Endothelial cell of umbilical vein (primary cell): ENCODE data around the gene SH2D6.

Experiments
- EZH2 ChIP-seq: IDR thresholded peaks from 2 replicates; pipeline ENCODE4 v1.6.1; 2012; ENCODE audit warnings: borderline replicate concordance, low read depth, mild to moderate bottlenecking, moderate library complexity, low read length, inconsistent platforms; ENCODE audit not compliant: severe bottlenecking
- GATA2 ChIP-seq: IDR thresholded peaks from 2 replicates; pipeline ENCODE4 v1.7.0; 2011; ENCODE audit warnings: low read depth, mild to moderate bottlenecking, moderate library complexity, mixed read lengths, low read length; ENCODE audit not compliant: insufficient read length, insufficient read depth
- JUN ChIP-seq: IDR thresholded peaks from 2 replicates; pipeline ENCODE4 v1.6.1; 2011; ENCODE audit warnings: borderline replicate concordance, low read depth; ENCODE audit not compliant: insufficient read length, insufficient read depth
- MYC ChIP-seq: IDR thresholded peaks from one replicate; pipeline ENCODE4 v1.6.1; 2011; ENCODE audit warnings: mild to moderate bottlenecking, low read depth, low read length
- POLR2A ChIP-seq: IDR thresholded peaks from 2 replicates; pipeline ENCODE4 v1.6.1; 2012; ENCODE audit warnings: low read depth, mild to moderate bottlenecking, control low read depth, low read length
- POLR2AphosphoS5 ChIP-seq: IDR thresholded peaks from 2 replicates; pipeline ENCODE4 v1.6.1; 2012; ENCODE audit warnings: low read depth, mild to moderate bottlenecking, control low read depth, low read length, moderate library complexity; ENCODE audit not compliant: insufficient read depth
- TF ChIP-seq, protein P1 (sequence below), 2 donors: IDR thresholded peaks; 1 replicate in 1 of 2; 2 replicates in 1 of 2; pipeline ENCODE4 v1.5.1; 2011; ENCODE audit warnings: low read length in 2 of 2, mild to moderate bottlenecking in 2 of 2, moderate library complexity in 2 of 2, control low read depth in 1 of 2, inconsistent platforms in 1 of 2, low read depth in 1 of 2; ENCODE audit not compliant: insufficient read depth in 1 of 2; ENCODE audit errors: extremely low read depth in 1 of 2
- TF ChIP-seq, protein P2 (sequence below): IDR thresholded peaks from 2 replicates; pipeline ENCODE4 v1.6.1; 2011; ENCODE audit not compliant: insufficient read depth, insufficient read length

DNA sequence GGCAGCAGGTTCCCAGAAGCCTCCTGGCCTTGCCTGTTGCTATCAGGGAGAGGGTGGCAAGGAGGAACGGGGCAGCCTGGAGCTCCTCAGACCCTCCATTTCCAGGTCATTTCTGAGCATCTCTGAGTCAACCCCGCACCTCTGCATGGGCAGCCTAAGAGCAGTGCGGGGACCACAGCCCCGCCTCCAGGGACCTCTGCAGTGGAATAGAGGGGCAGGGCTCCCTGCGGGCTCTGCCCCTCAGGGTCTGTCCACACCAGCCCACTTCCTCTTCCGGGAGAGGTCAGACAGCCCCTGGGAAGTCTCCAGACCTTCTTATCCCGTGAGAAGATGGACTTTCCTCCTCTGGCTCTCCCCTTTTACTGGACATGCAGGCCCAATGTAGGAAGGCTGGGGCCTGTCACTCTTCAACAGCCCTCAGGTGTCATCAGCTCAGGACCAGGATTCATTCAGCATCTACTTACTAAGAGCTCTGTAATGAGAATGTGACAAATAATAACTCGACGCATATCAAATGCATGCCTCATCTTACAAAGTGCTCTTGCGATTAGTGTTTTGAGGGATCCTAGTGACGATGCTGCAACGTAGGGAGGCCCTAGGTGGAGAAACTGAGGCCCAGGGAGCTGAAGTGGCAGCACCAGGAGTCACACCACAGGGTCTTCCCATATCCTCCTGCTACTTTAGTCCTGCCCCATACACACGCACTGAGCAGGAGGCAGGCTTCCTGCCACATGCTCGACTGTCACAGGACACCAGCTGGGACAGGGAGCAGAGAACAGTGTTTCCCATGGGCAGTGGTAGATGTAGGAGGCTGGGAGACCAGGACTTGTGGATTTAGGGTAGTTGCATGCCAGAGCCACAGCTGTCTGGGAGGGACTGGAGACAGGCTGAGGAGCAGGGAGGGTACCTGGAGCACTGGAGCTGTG is 28.0 kb downstream of the SH2D6 start:
- TF ChIP-seq, protein P1, sequence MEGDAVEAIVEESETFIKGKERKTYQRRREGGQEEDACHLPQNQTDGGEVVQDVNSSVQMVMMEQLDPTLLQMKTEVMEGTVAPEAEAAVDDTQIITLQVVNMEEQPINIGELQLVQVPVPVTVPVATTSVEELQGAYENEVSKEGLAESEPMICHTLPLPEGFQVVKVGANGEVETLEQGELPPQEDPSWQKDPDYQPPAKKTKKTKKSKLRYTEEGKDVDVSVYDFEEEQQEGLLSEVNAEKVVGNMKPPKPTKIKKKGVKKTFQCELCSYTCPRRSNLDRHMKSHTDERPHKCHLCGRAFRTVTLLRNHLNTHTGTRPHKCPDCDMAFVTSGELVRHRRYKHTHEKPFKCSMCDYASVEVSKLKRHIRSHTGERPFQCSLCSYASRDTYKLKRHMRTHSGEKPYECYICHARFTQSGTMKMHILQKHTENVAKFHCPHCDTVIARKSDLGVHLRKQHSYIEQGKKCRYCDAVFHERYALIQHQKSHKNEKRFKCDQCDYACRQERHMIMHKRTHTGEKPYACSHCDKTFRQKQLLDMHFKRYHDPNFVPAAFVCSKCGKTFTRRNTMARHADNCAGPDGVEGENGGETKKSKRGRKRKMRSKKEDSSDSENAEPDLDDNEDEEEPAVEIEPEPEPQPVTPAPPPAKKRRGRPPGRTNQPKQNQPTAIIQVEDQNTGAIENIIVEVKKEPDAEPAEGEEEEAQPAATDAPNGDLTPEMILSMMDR (IDR thresholded peaks at IDR 0.05; ENCODE audit: extremely low read depth in 1 of 2, insufficient read depth in 1 of 2, low read depth in 1 of 2, low read length in 2 of 2) = no peak
- TF ChIP-seq MYC (no peak), EZH2 (no peak), POLR2AphosphoS5 (no peak), POLR2A (no peak), JUN (no peak), GATA2 (no peak)
- TF ChIP-seq, protein P2, sequence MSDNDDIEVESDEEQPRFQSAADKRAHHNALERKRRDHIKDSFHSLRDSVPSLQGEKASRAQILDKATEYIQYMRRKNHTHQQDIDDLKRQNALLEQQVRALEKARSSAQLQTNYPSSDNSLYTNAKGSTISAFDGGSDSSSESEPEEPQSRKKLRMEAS = no peak
